ENCODE data around the gene C9orf85. TPM values are rescaled to one million over a fixed set of nuclear protein-coding genes. Genes with fewer than 3 reads are reported as not detected.

The C9orf85 gene
- total RNA-seq, 1 donor from 2014 or later = 6.3 TPM

GRCh38 chr9:71925834-71926233 lies 14.4 kb downstream of the C9orf85 start:
- Histone ChIP-seq H3K27me3 (ENCODE audit: low read depth) (no peaks in the 10 kb centered on the region), H3K4me1 (peaks cover 16% of the 10 kb centered on the region), H3K36me3 (no peaks in the 10 kb centered on the region), H3K9me3 (replicated peaks) (no peaks in the 10 kb centered on the region), H3K27ac (replicated peaks) (no peak overlapping the region), H3K4me3 (no peak overlapping the region)
- TF ChIP-seq CTCF (IDR thresholded peaks at IDR 0.05; ENCODE audit: borderline replicate concordance) = no peak
- intact Hi-C loops (cut with micrococcal nuclease) = no loop called here
- DNase-seq = no peak

- H3K36me3 ChIP-seq = no peaks in the 10 kb centered on the region
- no peak overlapping the region for H3K27ac ChIP-seq (replicated peaks)
- intact Hi-C loops (cut with micrococcal nuclease) = no loop called here
- H3K9me3 ChIP-seq (replicated peaks) = no peaks in the 10 kb centered on the region
- no peak for DNase-seq
- no peak for TF ChIP-seq CTCF (IDR thresholded peaks at IDR 0.05; ENCODE audit: borderline replicate concordance)
- H3K4me1 ChIP-seq = peaks cover 19% of the 10 kb centered on the region
- no peaks in the 10 kb centered on the region for H3K27me3 ChIP-seq (ENCODE audit: low read depth)
- H3K4me3 ChIP-seq = no peak overlapping the region
These were observed 16.9 kb downstream of the C9orf85 start for GRCh38 chr9:71928376-71928775.

GRCh38 chr9:71928806-71929205 lies 17.4 kb downstream of the C9orf85 start:
- intact Hi-C loops (cut with micrococcal nuclease) = no loop called here
- TF ChIP-seq CTCF (IDR thresholded peaks at IDR 0.05; ENCODE audit: borderline replicate concordance) = no peak
- Histone ChIP-seq H3K27ac (replicated peaks) (no peak overlapping the region), H3K4me3 (no peak overlapping the region), H3K36me3 (no peaks in the 10 kb centered on the region), H3K9me3 (replicated peaks) (no peaks in the 10 kb centered on the region), H3K27me3 (ENCODE audit: low read depth) (no peaks in the 10 kb centered on the region), H3K4me1 (peaks cover 19% of the 10 kb centered on the region)
- DNase-seq = no peak

- intact Hi-C loops (cut with micrococcal nuclease) = no loop called here
- DNase-seq = no peak
- H3K4me3 ChIP-seq = no peak overlapping the region
- H3K27ac ChIP-seq (replicated peaks) = no peak overlapping the region
- H3K27me3 ChIP-seq (ENCODE audit: low read depth) = no peaks in the 10 kb centered on the region
- H3K4me1 ChIP-seq = peaks cover 19% of the 10 kb centered on the region
- no peaks in the 10 kb centered on the region for H3K9me3 ChIP-seq (replicated peaks)
- H3K36me3 ChIP-seq = no peaks in the 10 kb centered on the region
- TF ChIP-seq CTCF (IDR thresholded peaks at IDR 0.05; ENCODE audit: borderline replicate concordance) = no peak
These were observed 17.8 kb downstream of the C9orf85 start for GRCh38 chr9:71929223-71929622.

- TF ChIP-seq CTCF (IDR thresholded peaks at IDR 0.05; ENCODE audit: borderline replicate concordance) = no peak
- Histone ChIP-seq H3K9me3 (replicated peaks) (no peaks in the 10 kb centered on the region), H3K4me1 (peaks cover 12% of the 10 kb centered on the region), H3K36me3 (no peaks in the 10 kb centered on the region), H3K27me3 (ENCODE audit: low read depth) (no peaks in the 10 kb centered on the region), H3K27ac (replicated peaks) (no peak overlapping the region), H3K4me3 (no peak overlapping the region)
- intact Hi-C loops (cut with micrococcal nuclease) = no loop called here
- DNase-seq = no peak
These were observed 18.5 kb downstream of the C9orf85 start for GRCh38 chr9:71929791-71930440.

Measured in left ventricle myocardium inferior (tissue), 1 donor.